HG03378 (cell line): ENCODE results near the gene OGT.
A peak's percentile ranks its signal among the peaks of the same experiment; 100 is the strongest.

Source experiments
- ATAC-seq: cut with Tn5 transposase; IDR thresholded peaks from one replicate; pipeline ENCODE4 v1.9.1; 2021; ENCODE audit warnings: mild to moderate bottlenecking, moderate library complexity; ENCODE audit not compliant: unreplicated experiment

Gene OGT

GRCh38 chrX:71621603-71622002, 88.7 kb downstream of the OGT start:
- no peak for ATAC-seq

DNA sequence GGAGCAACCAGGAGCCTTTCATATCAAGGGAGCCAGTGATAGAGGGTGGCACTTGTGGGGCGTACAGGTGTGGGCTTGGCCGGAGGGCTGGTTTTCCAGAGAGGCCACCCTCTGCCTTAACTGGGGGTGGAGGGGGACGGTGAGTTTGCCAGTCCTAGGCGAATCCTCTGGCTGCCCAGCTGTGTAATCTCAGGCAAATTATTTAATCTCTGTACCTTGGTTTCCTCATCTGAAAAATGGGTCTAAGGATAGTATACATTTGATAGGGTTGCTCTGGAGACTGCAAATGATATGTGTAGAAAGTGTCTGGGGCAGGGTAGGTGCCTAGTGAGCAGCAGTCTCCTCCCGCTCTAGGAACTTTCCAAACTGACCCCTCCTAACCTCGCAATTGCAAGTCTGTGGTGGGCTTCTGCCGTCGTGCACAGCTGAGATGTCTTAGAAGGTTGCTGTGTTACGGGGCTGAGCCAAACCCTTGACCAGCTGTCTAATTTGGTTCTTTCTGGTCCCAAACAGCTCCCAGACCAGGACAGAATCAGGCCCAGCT, 89.2 kb downstream of the OGT start:
- ATAC-seq = no peak

DNA sequence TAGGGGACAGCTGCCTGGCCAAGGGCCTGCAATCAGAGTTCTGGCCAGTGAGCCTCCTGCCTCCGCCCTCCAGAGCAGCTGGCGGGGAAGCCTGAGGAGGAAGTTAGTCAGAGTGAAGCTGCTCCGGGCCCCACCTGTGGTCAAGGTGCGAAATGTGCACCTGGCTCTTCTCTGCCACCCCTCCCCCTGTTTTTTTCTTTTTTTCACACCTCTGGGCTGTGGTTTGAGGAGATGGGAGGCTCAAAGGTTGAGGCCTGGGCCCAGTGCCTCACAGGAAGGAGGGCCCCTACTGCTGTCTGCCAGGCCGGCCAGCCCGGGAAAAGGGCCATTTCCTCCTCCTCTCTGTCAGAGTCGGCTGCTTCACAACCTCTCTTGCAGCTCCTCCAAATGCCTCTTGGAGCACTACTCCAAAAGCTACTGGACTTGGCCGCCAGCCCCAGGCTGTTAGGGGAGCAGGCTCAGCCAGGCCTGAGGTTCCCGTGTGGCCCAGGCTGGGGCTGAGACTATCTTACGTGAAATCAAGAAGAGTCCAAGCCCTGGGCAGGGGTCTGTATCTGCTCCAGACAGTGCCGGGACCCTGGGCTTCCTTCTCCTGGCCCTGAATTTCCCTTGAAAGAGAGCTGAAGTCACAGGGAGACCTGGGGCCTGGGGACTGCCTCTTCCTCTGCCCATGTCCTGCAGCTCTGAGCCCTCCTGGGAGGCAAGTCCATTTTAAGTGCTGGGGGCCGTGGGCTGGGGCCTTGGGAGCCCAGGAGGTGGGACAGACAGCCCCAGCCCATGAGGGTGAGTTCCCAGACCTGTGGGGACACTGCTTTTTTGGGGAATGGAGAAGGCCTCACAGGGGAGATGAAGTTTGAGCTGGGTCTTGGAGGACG, 89.9 kb downstream of the OGT start:
- ATAC-seq = peak; percentile 50

DNA sequence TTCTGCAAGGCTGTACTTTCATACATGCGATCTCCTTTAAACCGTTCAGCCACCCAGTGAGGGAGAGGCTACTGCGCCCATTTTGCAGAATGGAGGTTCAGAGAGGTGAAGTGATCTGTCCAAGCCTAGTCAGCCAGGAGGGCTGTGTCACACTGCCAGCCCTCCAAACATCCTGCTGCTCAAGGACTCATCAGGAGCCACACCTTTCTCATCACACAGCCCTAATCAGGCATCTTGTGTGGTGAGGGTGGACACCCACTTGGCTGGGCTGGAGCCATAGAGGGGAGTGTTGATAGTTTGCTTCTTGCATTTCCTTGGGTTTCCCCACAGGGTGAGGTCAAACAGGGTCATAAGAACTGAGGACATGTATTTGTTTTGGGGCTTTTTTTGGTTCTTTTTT, 90.8 kb downstream of the OGT start:
- no peak for ATAC-seq

DNA sequence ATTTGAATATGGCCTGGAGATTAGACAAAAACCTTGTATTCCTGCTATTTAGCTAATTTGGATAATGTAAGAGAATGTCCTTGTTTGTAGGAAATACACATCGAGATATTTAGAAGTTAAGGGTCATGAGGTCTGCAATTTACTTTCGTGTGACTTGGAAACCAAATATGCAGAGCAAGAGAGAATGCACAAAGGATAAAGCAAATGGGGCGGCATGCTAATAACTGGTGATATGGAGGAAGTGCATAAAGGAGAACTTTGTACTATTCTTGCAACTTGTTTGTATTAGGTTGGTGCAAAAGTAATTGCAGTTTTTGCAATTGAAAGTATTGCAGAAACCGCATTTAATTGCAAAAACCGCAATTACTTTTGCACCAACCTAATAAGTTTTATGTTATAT, 92.6 kb downstream of the OGT start:
- ATAC-seq = no peak
